Activated naive CD4-positive, alpha-beta T cell (primary cell): ENCODE data around the gene PAX3.

Experiments
- DNase-seq, 4 experiments: peaks; one replicate each; lab custom pipeline; 2025; lab: John Stamatoyannopoulos, UW

PAX3 gene

DNA sequence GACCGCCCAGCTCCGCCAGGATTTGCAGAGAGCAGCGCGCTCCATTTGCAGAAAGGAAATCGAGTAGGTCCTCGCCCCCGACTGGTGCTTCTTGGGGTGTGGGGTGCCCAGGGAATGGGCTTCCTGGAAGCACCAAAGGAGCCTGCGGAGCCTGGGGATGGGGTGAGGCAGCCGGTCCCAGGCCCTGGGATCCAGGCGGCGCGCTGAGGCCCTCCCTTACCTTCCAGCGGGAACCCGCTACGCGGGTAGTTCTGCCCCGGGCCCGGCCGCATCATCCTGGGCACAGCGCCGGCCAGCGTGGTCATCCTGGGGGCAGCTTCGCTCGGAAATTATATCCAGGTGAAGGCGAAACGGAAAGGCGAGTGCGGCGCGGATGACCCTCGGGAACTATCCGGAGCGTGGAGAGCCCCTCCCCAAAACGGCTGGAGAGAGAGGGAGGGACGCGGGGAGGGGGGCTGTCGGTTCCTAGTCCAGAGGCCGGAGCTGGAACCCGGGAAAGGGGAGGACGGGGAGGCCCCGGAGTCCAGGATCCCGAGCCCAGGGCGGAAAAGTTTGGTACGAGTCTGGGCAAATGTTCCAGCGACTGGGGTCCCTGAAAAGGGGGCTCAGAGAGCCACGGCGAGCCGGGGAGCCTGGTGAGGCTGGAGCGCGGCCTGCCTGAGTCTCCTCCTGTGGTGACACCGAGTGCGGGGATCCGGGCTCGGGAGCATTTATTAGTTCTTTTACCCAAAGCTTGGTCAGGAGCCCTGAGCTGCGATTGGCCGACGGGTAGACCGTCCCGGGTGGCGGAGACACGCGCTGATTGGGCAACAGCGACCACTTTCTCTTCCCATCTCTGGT, at the start of gene PAX3:
PAX3 (minus strand) TSS at position 688 of the 840 bp plus-strand sequence; CDS start at position 305, 383 bp downstream.
- DNase-seq: no peak

DNA sequence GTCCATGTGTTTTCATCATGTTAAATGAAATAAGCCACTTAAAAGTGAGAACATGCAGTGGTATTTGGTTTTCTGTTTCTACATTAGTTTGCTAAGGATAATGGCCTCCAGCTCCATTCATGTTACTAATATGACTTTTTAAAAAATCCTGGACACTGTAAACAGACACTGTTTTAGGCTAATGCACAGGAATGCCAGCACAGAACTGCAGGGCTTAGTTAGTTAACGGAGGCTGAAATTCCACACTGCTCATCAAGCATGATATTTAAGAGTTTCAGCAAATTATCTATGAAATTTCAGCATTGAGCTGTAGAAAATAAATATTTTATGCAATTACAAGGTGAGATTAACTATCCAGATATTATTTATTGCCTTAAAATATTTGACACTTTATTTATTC, 42.5 kb upstream of the PAX3 start:
- no peak for DNase-seq

DNA sequence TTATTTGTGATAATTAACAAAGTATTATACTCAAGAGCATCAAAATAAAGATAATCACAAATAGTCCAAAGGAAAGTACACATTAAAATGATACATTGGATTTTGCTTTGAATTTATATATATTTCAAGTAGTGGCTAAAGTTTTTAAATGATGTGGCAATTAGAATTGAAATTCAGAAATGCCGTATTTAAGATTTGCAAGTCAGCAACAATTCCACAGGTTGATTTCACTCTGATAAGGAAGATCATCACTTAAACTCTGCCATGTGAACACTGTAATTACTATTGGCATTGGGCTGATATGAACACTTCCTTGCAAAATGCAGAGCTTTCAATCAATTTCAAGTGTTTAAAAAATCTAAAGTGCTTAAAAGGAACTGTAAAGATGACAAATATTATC, 39.6 kb upstream of the PAX3 start:
- DNase-seq: no peak

- DNase-seq: no peak
These were observed 38.1 kb upstream of the PAX3 start for GRCh38 chr2:222336931-222337330.

DNA sequence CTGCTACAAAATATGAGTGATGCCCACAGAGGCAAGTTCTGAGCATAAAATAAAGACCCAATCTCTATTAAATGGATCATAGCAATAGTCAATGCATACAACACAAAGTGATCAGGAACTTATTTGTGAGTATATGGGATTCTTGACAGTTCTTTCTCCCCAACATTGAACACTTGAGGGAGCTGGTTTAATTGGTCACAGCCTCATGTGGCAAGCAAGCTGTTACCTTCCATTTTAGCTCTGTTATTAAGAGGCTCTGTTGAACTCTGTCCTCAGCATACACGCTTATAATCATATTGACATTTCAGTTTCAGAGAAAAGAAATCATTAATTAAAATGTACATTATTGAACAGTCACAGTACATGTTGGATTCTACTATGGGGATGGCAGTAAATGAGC, 37.6 kb upstream of the PAX3 start:
- DNase-seq: no peak

DNA sequence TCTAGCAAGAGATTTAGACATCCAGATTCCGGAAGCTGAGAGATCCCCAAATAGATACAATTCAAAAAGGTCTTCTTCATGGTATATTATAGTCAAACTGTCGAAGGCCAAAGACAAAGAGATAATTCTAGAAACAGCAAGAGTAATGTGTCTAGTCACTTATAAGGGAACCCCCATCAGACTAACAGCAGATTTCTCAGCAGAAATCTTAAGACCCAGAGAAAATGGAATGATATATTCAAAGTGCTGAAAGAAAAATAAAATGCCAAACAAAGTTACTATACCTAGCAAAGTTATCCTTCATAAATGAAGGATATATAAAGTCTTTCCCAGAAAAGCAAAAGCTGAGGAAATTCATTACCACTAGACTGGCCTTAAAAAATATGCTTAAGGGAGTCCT, 36.1 kb upstream of the PAX3 start:
- no peak for DNase-seq

GRCh38 chr2:222333397-222333796, 34.6 kb upstream of the PAX3 start:
- DNase-seq: no peak

GRCh38 chr2:222332116-222332515, 33.3 kb upstream of the PAX3 start:
- DNase-seq: no peak

DNA sequence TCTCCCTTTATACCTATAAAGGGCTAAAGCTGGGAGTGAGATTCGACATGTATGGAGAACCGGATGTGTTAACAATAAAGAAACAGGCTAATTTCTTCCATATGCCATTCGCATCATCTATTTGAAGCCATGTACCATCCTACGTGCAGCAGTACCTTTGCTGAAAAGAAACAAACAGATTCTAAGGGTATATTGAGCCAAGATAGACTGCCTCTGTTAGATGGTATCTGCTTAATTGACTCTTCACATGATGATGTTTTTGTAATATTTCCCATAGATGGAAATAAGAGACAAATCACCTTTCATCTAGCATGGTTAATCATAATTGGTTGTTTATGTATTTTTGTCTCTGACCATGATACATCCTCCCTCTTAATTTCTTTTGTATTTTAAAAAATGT, 32.1 kb upstream of the PAX3 start:
- no peak for DNase-seq

GRCh38 chr2:222322236-222322635, 23.4 kb upstream of the PAX3 start:
- no peak for DNase-seq

- DNase-seq: no peak
These were observed 21.9 kb upstream of the PAX3 start for GRCh38 chr2:222320436-222321395.

DNA sequence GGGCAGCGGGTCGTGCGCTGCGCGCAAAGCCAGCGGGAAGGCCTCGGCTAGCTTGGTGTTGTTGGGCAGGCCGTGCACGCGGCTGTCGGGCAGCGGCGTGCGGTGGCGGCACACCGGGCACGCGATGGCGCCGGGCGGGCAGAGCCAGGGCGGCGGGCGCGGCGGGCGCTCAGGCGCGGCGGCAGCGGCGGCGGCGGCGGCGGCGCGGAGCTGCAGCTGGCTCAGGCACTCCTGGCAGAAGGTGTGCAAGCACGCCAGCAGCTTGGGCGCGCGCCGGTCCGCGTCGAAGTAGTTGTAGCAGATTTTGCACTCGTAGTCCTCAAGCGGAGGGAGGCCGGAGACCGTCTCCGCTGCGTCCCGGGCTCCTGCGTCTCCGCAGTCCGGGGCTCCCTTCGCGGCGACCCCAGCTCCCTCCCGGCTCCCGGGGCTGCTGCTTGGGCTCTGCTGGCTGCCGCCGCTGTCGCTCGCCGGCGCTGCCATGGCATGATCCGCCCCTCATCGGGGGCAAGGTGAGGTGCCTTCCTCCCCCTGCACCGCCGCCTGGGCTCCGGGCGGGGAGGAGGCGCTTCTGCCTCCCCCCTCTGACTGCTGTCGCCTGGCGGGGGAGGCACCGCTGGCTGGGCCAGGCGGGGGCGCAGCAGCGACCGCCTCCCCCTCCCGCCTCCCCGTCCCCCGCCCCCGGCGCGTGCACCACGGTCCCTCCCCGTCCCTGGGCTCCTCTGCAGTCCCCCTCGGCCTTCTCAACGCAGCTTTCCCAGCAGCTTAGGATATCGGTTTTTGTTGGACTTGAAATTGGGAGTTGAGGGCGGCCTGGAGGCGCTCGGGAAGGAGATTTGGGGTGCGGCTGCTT, 21.0 kb upstream of the PAX3 start:
- DNase-seq: no peak

GRCh38 chr2:222318712-222319585, 20.2 kb upstream of the PAX3 start:
- DNase-seq: no peak

GRCh38 chr2:222318026-222318711, 19.4 kb upstream of the PAX3 start:
- no peak for DNase-seq

- DNase-seq: no peak
These were observed 16.8 kb upstream of the PAX3 start for GRCh38 chr2:222315443-222316121.

DNA sequence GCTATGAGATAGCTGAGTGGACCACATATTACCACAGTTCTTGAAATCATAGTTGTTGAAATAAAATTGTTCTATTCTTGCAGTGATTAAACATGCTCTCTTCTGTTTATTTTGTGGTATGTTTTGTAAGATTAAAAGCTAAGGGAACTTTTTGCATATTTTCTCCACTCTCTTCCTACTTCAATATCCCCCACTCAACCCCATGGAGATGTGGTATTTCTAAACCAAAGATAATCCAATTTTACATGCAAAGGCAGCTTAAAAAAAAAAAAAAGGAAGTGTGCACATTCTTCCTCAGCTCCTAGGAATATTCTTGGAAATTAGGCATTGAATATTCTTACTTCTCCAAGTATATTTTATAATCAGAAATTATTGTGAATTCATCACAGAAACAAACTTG, 15.0 kb upstream of the PAX3 start:
- no peak for DNase-seq

- no peak for DNase-seq
These were observed 13.4 kb upstream of the PAX3 start for GRCh38 chr2:222311978-222312738.

GRCh38 chr2:222311319-222311977, 12.7 kb upstream of the PAX3 start:
- DNase-seq: no peak
